ENCODE results near the gene CACNA2D3.
"Not testable (repeated sequence)": the region's sequence is repeated elsewhere in the genome, so short reads cannot be mapped to it uniquely, and the experiment has no call there.

The CACNA2D3 gene

GRCh38 chr3:54122324-54123002 is at the start of gene CACNA2D3:
CACNA2D3 (plus strand) TSS chr3:54122552.
- DNase-seq, result no peak

GRCh38 chr3:54073386-54073785 is 49.0 kb upstream of the CACNA2D3 start:
- DNase-seq, result no peak

- DNase-seq, result no peak
Observed at GRCh38 chr3:54079314-54079713, 43.0 kb upstream of the CACNA2D3 start.

- no peak for DNase-seq
Observed at GRCh38 chr3:54079730-54080325, 42.5 kb upstream of the CACNA2D3 start.

- DNase-seq, result no peak
Observed at GRCh38 chr3:54083921-54084320, 38.4 kb upstream of the CACNA2D3 start.

- no peak for DNase-seq
Observed at GRCh38 chr3:54085936-54086335, 36.4 kb upstream of the CACNA2D3 start.

GRCh38 chr3:54086652-54087405 is 35.5 kb upstream of the CACNA2D3 start:
- no peak for DNase-seq

- DNase-seq, result no peak
Observed at GRCh38 chr3:54087581-54088410, 34.6 kb upstream of the CACNA2D3 start.

- DNase-seq, result no peak
Observed at GRCh38 chr3:54093491-54094248, 28.7 kb upstream of the CACNA2D3 start.

- DNase-seq, result no peak
Observed at GRCh38 chr3:54094926-54095325, 27.4 kb upstream of the CACNA2D3 start.

- no peak for DNase-seq
Observed at GRCh38 chr3:54099381-54099780, 23.0 kb upstream of the CACNA2D3 start.

GRCh38 chr3:54104084-54104483 is 18.3 kb upstream of the CACNA2D3 start:
- no peak for DNase-seq

GRCh38 chr3:54116129-54116528 is 6.2 kb upstream of the CACNA2D3 start:
- DNase-seq, result not testable (repeated sequence)

GRCh38 chr3:54120657-54121413 is 1.5 kb upstream of the CACNA2D3 start:
- no peak for DNase-seq

GRCh38 chr3:54121414-54122323 is 683 bp upstream of the CACNA2D3 start:
- no peak for DNase-seq

GRCh38 chr3:54123003-54123775 is 837 bp downstream of the CACNA2D3 start:
- DNase-seq, result no peak

GRCh38 chr3:54123776-54124196 is 1.4 kb downstream of the CACNA2D3 start:
- DNase-seq, result no peak

GRCh38 chr3:54125300-54125699 is 2.9 kb downstream of the CACNA2D3 start:
- no peak for DNase-seq

- DNase-seq, result no peak
Observed at GRCh38 chr3:54126551-54126950, 4.2 kb downstream of the CACNA2D3 start.
